Body of pancreas (tissue), 4 donors: ENCODE data around the gene F8.
"Not testable (repeated sequence)": the region's sequence is repeated elsewhere in the genome, so short reads cannot be mapped to it uniquely, and the experiment has no call there.

Source experiments
- POLR2A ChIP-seq, 3 donors: fragments of 450-650 bp; IDR thresholded peaks; one replicate each; pipeline ENCODE4 v1.6.1; 2016; ENCODE audit warnings: antibody characterized with exemption in 3 of 3, mild to moderate bottlenecking in 2 of 3
- TF ChIP-seq, protein P1 (sequence below), 7 experiments: fragments of 450-650 bp in 4 of 7; fragments of 200-600 bp in 3 of 7; sonication (generic) in 3 of 7; IDR thresholded peaks; one replicate each; pipeline ENCODE4 v1.5.1; 2016 to 2019; ENCODE audit warnings: antibody characterized with exemption in 7 of 7

DNA sequence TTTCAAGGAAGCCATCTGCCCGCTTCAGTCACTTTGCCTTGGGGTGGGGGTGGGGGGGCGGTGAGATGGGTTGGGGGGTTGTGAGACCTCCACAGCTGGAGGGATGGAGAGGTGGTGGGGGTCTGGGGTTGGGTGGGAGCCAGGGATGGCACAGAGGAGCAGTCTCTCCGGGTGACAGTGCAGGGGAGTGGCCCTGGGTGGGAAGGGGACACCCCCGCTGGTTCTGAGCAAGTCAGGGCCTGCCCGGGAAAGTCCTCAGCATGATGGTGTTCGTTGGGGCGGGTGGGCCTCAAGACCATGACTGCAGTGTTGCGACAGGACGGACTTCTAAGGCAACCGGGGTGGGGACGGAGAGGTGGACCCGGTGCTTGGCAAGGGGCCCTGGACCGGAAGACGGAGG, 137.0 kb downstream of the F8 start:
- TF ChIP-seq, protein P1, sequence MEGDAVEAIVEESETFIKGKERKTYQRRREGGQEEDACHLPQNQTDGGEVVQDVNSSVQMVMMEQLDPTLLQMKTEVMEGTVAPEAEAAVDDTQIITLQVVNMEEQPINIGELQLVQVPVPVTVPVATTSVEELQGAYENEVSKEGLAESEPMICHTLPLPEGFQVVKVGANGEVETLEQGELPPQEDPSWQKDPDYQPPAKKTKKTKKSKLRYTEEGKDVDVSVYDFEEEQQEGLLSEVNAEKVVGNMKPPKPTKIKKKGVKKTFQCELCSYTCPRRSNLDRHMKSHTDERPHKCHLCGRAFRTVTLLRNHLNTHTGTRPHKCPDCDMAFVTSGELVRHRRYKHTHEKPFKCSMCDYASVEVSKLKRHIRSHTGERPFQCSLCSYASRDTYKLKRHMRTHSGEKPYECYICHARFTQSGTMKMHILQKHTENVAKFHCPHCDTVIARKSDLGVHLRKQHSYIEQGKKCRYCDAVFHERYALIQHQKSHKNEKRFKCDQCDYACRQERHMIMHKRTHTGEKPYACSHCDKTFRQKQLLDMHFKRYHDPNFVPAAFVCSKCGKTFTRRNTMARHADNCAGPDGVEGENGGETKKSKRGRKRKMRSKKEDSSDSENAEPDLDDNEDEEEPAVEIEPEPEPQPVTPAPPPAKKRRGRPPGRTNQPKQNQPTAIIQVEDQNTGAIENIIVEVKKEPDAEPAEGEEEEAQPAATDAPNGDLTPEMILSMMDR (IDR thresholded peaks at IDR 0.05) = not testable (repeated sequence)
- TF ChIP-seq POLR2A (IDR thresholded peaks at IDR 0.05) = not testable (repeated sequence)
